Left lung (tissue), 10 donors: ENCODE data around the gene EXO5. TPM values are rescaled to one million over a fixed set of nuclear protein-coding genes. Genes with fewer than 3 reads are reported as not detected.
"Not testable (repeated sequence)": the region's sequence is repeated elsewhere in the genome, so short reads cannot be mapped to it uniquely, and the experiment has no call there.

Source experiments
- ATAC-seq: fragments of 200-7000 bp; cut with Tn5 transposase; one replicate; pipeline ENCODE4 v1.9.1; 2020; ENCODE audit warnings: moderate library complexity
- DNase-seq, 4 donors: peaks; one replicate each; pipeline ENCODE4 v3.0.0-alpha.2; 2013 to 2020
- H3K27ac ChIP-seq, 2 donors: fragments of 200-600 bp; sonication (generic) in 1 of 2; one replicate each; pipeline versions ENCODE4 v1.5.0 to v1.8.0; 2020 to 2021
- H3K27me3 ChIP-seq, 2 donors: fragments of 200-600 bp; sonication (generic) in 1 of 2; one replicate each; pipeline versions ENCODE4 v1.5.0 to v1.8.0; 2020 to 2021
- H3K36me3 ChIP-seq, 2 donors: fragments of 200-600 bp; sonication (generic) in 1 of 2; one replicate each; pipeline versions ENCODE4 v1.5.0 to v1.8.0; 2020 to 2021
- H3K4me1 ChIP-seq, 2 donors: fragments of 200-600 bp; one replicate each; pipeline ENCODE4 v1.8.0; 2021
- H3K4me3 ChIP-seq, 2 donors: fragments of 200-600 bp; sonication (generic) in 1 of 2; one replicate each; pipeline versions ENCODE4 v1.5.0 to v1.8.0; 2020 to 2021; ENCODE audit warnings: mild to moderate bottlenecking in 1 of 2
- H3K9me3 ChIP-seq, 2 donors: fragments of 200-600 bp; sonication (generic) in 1 of 2; one replicate each; pipeline versions ENCODE4 v1.5.0 to v1.8.0; 2020 to 2021
- CTCF ChIP-seq, 2 donors: fragments of 200-600 bp; sonication (generic) in 1 of 2; IDR thresholded peaks; one replicate each; pipeline versions ENCODE4 v1.5.0 to v1.8.0; 2021; ENCODE audit warnings: antibody characterized with exemption in 2 of 2
- intact Hi-C, 2 donors: fragments of 100-400 bp; cut with DNase I; formaldehyde crosslinking; loops; one replicate each; pipeline versions ENCODE4 v1.11.2 to v1.14.2; 2022
- polyA plus RNA-seq, 6 donors: library from polyadenylated mRNA; unstranded; fragments of 120-200 nt; gene quantifications; one replicate each; pipeline ENCODE4 v1.2.1, GENCODE V29; 2013; ENCODE audit not compliant: insufficient read length in 6 of 6
- total RNA-seq, 2 donors: library from RNA; stranded (reverse); fragmentation: NEBNext Ultra II Directional; extraction: Animal tissue kit (Norgen Biotek cat#: 25700); gene quantifications; one replicate each; pipeline ENCODE4 v1.2.1, GENCODE V29; 2021
- donor health status: DM: no; HTN: yes; CAD: no.
- donor health status: DM: no; HTN: no; CAD: no.

EXO5 gene
- total and polyA plus RNA-seq, 8 donors: 8.2 to 15.3 (median 12.4) TPM

- ATAC-seq (no peak), DNase-seq (no peak)
- intact Hi-C loops: no loop called here
- TF ChIP-seq CTCF (IDR thresholded peaks at IDR 0.05): no peak
- Histone ChIP-seq H3K4me1 (no peaks in the 10 kb centered on the region), H3K9me3 (peaks cover 0 to 7% of the 10 kb centered on the region in 2 donors), H3K4me3 (no peak overlapping the region), H3K36me3 (peaks cover 0 to 7% of the 10 kb centered on the region in 2 donors), H3K27ac (no peak overlapping the region), H3K27me3 (no peaks in the 10 kb centered on the region)
Measured at GRCh38 chr1:40553017-40553416, 44.5 kb downstream of the EXO5 start.

- H3K36me3 ChIP-seq, H3K27ac ChIP-seq, H3K4me1 ChIP-seq, DNase-seq, H3K27me3 ChIP-seq, ATAC-seq, H3K4me3 ChIP-seq, intact Hi-C loops, H3K9me3 ChIP-seq: not testable (repeated sequence)
Measured at GRCh38 chr1:40554807-40555206, 46.2 kb downstream of the EXO5 start.

- Histone ChIP-seq H3K9me3 (no peaks in the 10 kb centered on the region), H3K4me1 (no peaks in the 10 kb centered on the region), H3K27ac (no peak overlapping the region), H3K36me3 (no peaks in the 10 kb centered on the region), H3K27me3 (no peaks in the 10 kb centered on the region), H3K4me3 (no peak overlapping the region)
- no peak for DNase-seq
- no peak for TF ChIP-seq CTCF (IDR thresholded peaks at IDR 0.05)
- no peak for ATAC-seq
- intact Hi-C loops: no loop called here
Measured at GRCh38 chr1:40556121-40556520, 47.6 kb downstream of the EXO5 start.

- H3K27ac ChIP-seq, H3K4me3 ChIP-seq, H3K36me3 ChIP-seq, intact Hi-C loops, H3K27me3 ChIP-seq, ATAC-seq, H3K4me1 ChIP-seq, DNase-seq, H3K9me3 ChIP-seq: not testable (repeated sequence)
Measured at GRCh38 chr1:40558241-40558640, 49.7 kb downstream of the EXO5 start.

GRCh38 chr1:40562185-40562584 lies 53.6 kb downstream of the EXO5 start:
- Histone ChIP-seq H3K36me3 (no peaks in the 10 kb centered on the region), H3K4me3 (no peak overlapping the region), H3K27me3 (no peaks in the 10 kb centered on the region), H3K4me1 (no peaks in the 10 kb centered on the region), H3K9me3 (no peaks in the 10 kb centered on the region), H3K27ac (no peak overlapping the region)
- TF ChIP-seq CTCF (IDR thresholded peaks at IDR 0.05): no peak
- DNase-seq (no peak), ATAC-seq (no peak)
- intact Hi-C loops: no loop called here

GRCh38 chr1:40563266-40563665 lies 54.7 kb downstream of the EXO5 start:
- Histone ChIP-seq H3K4me1 (no peaks in the 10 kb centered on the region), H3K9me3 (no peaks in the 10 kb centered on the region), H3K27ac (no peak overlapping the region), H3K4me3 (no peak overlapping the region), H3K27me3 (no peaks in the 10 kb centered on the region), H3K36me3 (no peaks in the 10 kb centered on the region)
- ATAC-seq: no peak
- TF ChIP-seq CTCF (IDR thresholded peaks at IDR 0.05): no peak
- DNase-seq: no peak
- intact Hi-C loops: no loop called here
